ENCODE measurements around the gene CHRDL2.

- TF ChIP-seq CTCF (IDR thresholded peaks at IDR 0.05; ENCODE audit: poor library complexity) (no peak), EZH2 (IDR thresholded peaks at IDR 0.05; ENCODE audit: borderline replicate concordance) (no peak)
These were observed 4.2 kb upstream of the CHRDL2 start for GRCh38 chr11:74735365-74735928.

All from hepatocyte (in vitro differentiated cells).